Measurements from ENCODE around the gene CACYBP.
A peak's percentile ranks its signal among the peaks of the same experiment; 100 is the strongest.

Gene CACYBP, protein sequence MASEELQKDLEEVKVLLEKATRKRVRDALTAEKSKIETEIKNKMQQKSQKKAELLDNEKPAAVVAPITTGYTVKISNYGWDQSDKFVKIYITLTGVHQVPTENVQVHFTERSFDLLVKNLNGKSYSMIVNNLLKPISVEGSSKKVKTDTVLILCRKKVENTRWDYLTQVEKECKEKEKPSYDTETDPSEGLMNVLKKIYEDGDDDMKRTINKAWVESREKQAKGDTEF

DNA sequence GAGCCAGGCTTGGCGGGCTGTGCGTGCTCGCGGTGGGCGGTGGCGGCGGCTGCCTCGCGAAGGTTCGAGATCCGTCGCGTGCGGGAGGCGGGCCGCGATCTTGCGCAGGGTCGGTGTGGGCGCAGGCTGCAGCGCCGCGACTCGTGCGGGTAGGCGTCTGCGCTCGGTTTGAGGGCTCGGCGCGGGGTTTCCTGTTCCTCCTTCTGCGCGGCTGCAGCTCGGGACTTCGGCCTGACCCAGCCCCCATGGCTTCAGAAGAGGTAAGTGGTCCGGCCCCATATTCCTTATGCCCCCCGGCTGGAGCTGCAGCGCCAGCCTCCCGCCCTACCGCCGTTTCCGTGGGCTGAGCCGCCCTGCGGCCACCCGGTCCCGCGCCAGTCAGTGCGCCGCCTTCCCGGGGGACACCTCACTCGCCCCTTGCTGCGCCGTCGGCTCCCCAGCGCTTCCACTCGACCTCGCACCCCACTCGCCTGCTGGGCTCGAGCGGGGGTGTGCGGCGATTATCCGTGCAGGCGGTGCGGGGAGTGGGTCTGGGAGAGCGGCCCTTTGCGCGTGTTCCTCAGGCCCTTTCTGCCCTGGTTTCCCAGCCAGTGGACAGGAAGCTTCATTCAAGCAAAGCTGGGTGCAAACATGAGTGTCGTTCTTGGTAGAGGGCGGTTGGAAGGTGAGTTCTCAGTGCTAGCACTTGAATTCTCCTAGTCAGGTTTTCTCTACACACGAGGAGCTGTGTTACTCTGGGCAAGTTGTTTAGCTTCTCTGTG is at the start of gene CACYBP:
CACYBP (plus strand) TSS at position 12 of the 761 bp plus-strand sequence; CDS start at position 246, 234 bp downstream.
- H3K27ac Mint-ChIP-seq (ENCODE audit: low read depth), result no peak within 1 kb of the TSS
- H3K4me1 Mint-ChIP-seq, result peaks cover 43% of the 10 kb centered on the region
- no peak within 1 kb of the TSS for H3K4me3 Mint-ChIP-seq
- no peaks in the 10 kb centered on the region for H3K9me3 Mint-ChIP-seq
- peaks cover 12% of the 10 kb centered on the region for H3K36me3 Mint-ChIP-seq (ENCODE audit: insufficient read depth)
- DNase-seq (ENCODE audit: low spot score in 2 of 2) (peak in 1 of 2 donors; percentile 33), ATAC-seq (replicated peaks; ENCODE audit: extremely low read depth, poor library complexity, severe bottlenecking) (peak; percentile 3)
- H3K27me3 Mint-ChIP-seq, result no peaks in the 10 kb centered on the region

DNA sequence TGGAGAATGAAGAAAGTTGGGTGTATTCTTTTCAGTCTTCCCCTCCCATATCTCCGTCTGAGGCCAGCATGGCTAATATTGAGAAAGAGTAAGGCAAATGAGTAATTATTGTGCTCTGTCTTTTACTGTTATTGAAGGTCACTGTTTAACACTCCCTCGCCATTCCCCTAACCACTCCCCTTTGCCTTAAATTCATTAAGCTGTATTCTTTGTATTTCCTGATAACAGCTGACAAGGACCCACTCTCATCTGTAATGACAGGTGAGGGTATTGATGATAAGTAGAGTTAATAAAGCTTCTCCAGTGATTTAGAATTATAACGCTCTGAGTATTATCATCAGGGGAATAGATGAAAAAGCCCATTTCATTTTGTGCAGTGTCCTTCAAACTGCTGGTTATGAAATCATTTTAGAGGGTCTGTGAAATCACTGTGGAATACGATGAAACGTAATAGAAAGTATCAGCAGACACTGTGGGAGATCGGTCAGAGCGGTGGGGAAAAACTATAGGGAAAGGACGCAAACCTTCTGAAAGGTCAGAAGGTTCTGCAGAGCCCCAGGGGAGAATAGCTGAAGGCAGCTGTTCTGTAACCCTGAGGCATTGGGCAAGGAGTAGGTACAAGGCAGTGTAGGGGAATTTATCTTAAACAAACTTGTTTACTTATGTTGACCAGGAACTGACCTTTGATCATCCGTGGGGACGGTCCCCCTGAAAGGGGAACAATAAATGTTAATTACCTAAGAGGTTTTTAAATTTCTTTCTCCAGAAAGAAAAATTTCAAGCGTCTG is 46.3 kb upstream of the CACYBP start:
- Mint-ChIP-seq H3K4me1 (peaks cover 32% of the 10 kb centered on the region), H3K27ac (ENCODE audit: low read depth) (no peak overlapping the region), H3K27me3 (no peaks in the 10 kb centered on the region), H3K9me3 (no peaks in the 10 kb centered on the region), H3K4me3 (no peak overlapping the region), H3K36me3 (ENCODE audit: insufficient read depth) (peaks cover 9% of the 10 kb centered on the region)
- no peak for ATAC-seq (replicated peaks; ENCODE audit: extremely low read depth, poor library complexity, severe bottlenecking)
- no peak for DNase-seq (ENCODE audit: low spot score in 2 of 2)

DNA sequence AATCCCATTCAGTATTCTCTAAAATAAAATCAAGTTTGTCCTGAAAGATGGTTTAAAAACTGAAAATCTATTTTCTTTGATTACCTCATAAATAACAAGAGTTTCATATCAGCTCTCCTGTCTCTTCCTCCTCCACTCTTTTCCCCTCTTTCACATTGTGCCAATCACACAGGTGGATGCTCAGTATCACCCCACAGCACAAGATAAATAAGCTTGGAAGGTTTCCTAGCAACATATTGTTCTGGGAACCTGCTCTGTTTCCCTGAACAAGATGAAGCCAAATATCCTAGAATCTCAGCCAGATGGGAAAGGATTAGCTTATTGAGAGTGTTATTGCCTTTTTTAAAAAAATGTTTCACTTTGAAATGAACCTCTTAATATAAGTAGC is 45.7 kb upstream of the CACYBP start:
- Mint-ChIP-seq H3K27me3 (no peaks in the 10 kb centered on the region), H3K9me3 (no peaks in the 10 kb centered on the region), H3K4me3 (no peak overlapping the region), H3K36me3 (ENCODE audit: insufficient read depth) (peaks cover 8% of the 10 kb centered on the region), H3K27ac (ENCODE audit: low read depth) (no peak overlapping the region), H3K4me1 (peaks cover 33% of the 10 kb centered on the region)
- DNase-seq (ENCODE audit: low spot score in 2 of 2) (no peak), ATAC-seq (replicated peaks; ENCODE audit: extremely low read depth, poor library complexity, severe bottlenecking) (no peak)

DNA sequence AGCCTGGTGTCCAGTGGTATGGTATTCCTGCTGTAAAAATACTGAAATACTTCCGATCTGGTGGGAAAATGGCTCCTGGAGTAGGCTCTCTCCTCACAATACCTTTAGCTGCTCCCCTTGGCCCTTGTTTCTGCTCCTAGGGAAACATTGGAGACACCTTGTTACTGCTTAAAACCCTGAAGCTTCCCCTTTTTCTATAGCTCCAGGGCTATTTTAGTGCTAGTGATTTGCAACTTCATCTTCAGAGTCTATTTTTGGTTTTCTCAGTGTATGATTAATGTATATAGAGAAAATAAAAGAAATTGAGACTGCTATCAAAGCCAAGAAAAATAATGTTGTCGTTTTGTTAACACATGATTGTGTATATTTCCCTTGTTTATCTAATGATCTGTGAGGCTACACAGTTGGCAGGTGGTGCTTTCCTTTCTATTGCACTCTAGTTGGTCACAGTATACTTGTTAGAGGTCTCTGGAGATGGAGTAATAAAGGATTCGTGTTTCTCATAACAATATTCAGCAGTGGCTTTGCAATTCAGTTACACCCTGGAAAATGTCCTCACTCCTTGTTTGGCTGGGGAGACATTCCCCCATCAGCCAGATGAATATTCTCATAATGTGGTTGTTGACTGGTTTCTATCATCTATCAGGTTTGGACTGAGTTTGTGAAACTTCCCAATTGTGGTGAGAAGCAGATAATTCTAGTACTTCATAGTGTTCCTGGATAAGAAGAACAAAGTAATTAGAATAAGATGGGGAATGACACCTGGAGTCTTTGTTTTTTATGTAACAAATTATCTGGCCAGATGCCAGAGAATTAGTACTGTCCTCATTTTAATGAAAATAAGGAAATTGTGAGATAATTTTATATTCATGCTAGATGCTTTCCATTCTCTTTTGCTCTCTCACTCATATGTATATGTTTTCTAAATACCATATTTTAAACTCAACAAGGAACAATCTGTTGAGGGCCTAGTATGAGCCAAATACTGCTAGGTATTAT is 44.8 kb upstream of the CACYBP start:
- Mint-ChIP-seq H3K9me3 (no peaks in the 10 kb centered on the region), H3K27ac (ENCODE audit: low read depth) (no peak overlapping the region), H3K4me1 (peaks cover 33% of the 10 kb centered on the region), H3K27me3 (no peaks in the 10 kb centered on the region), H3K36me3 (ENCODE audit: insufficient read depth) (peaks cover 8% of the 10 kb centered on the region), H3K4me3 (no peak overlapping the region)
- DNase-seq (ENCODE audit: low spot score in 2 of 2) (no peak), ATAC-seq (replicated peaks; ENCODE audit: extremely low read depth, poor library complexity, severe bottlenecking) (no peak)

DNA sequence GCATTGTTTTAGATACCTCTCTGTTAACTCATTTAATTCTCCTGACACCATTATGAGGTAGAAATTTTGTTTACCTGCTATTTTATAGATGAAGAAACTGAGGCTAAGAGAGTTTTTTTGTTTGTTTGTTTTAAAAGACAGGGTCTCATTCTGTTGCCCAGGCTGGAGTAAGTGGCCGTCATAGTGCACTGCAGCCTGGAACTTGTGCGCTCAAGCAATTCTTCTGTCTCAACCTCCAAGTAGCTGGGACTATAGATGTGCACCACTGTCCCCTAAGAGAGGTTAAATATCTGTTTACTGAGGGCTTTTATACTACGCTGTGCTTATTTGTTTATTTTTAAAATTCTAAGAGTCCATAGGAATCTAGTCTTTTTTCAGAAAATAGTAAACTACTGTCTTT is 43.7 kb upstream of the CACYBP start:
- Mint-ChIP-seq H3K4me1 (peaks cover 29% of the 10 kb centered on the region), H3K4me3 (no peak overlapping the region), H3K27me3 (no peaks in the 10 kb centered on the region), H3K27ac (ENCODE audit: low read depth) (no peak overlapping the region), H3K36me3 (ENCODE audit: insufficient read depth) (peaks cover 8% of the 10 kb centered on the region), H3K9me3 (no peaks in the 10 kb centered on the region)
- ATAC-seq (replicated peaks; ENCODE audit: extremely low read depth, poor library complexity, severe bottlenecking), result no peak
- no peak for DNase-seq (ENCODE audit: low spot score in 2 of 2)

DNA sequence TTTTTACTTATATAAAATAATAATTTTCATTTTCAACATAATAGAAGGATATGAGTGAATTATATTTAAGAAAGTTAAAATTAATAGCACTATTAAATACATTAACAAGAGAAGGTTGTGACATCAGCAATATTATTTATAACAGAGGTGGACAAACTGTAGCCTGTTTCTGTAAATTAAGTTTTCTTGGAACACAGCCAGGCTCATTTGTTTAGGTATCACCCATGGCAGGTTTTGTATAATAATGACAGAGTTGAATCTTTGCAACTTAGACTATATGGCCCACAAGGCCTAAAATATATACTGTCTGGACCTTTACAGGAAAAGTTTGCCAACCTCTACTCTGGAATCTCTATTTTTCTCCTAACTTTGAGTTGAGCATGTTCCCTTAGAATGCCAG is 42.8 kb upstream of the CACYBP start:
- Mint-ChIP-seq H3K27me3 (no peaks in the 10 kb centered on the region), H3K4me1 (peaks cover 23% of the 10 kb centered on the region), H3K9me3 (no peaks in the 10 kb centered on the region), H3K27ac (ENCODE audit: low read depth) (peak overlapping the region; percentile 81), H3K36me3 (ENCODE audit: insufficient read depth) (peaks cover 8% of the 10 kb centered on the region), H3K4me3 (no peak overlapping the region)
- ATAC-seq (replicated peaks; ENCODE audit: extremely low read depth, poor library complexity, severe bottlenecking), result no peak
- DNase-seq (ENCODE audit: low spot score in 2 of 2), result no peak

DNA sequence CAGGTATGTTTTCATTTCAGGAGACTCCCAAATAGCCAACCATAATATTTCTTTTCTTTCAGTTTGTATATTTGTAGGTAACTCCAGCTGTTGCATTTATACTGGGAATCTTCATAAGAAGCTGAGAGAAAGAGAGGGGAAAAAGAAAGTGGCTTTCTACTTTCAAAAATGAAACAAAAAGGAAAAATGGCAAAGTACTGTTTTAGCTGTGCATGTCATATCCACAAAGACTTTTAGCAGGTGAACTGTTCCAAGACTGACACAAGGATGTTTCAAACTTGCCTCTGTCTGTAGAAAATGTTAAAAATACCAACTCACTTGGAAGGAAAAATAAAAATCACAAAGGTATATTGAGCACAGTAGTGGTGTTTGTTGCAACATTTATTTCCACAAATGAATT is 41.9 kb upstream of the CACYBP start:
- no peak for DNase-seq (ENCODE audit: low spot score in 2 of 2)
- no peaks in the 10 kb centered on the region for H3K9me3 Mint-ChIP-seq
- H3K27ac Mint-ChIP-seq (ENCODE audit: low read depth), result peak overlapping the region; percentile 81
- ATAC-seq (replicated peaks; ENCODE audit: extremely low read depth, poor library complexity, severe bottlenecking), result no peak
- H3K27me3 Mint-ChIP-seq, result no peaks in the 10 kb centered on the region
- H3K4me1 Mint-ChIP-seq, result peaks cover 23% of the 10 kb centered on the region
- H3K36me3 Mint-ChIP-seq (ENCODE audit: insufficient read depth), result peaks cover 8% of the 10 kb centered on the region
- H3K4me3 Mint-ChIP-seq, result no peak overlapping the region

DNA sequence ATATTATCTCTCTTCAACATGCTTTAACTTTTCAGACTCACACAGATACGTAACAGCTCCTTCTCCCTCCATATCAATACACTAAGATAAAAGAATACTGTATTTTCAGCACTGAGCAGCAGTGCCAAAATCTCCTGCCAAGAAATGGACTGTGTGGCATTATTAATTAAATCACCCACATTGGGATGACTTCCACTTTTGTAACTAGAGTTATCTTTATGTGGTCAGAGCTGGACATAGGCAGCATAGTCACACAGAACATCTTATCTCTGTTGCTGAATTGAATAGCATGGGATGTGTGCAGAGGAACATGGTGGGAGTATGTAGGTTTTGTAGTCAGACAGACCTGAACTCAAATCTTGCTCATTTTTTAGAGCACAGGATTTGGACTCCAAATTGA is 41.4 kb upstream of the CACYBP start:
- Mint-ChIP-seq H3K36me3 (ENCODE audit: insufficient read depth) (peaks cover 8% of the 10 kb centered on the region), H3K4me1 (peaks cover 24% of the 10 kb centered on the region), H3K27ac (ENCODE audit: low read depth) (peak overlapping the region; percentile 81), H3K9me3 (no peaks in the 10 kb centered on the region), H3K4me3 (no peak overlapping the region), H3K27me3 (no peaks in the 10 kb centered on the region)
- DNase-seq (ENCODE audit: low spot score in 2 of 2) (no peak), ATAC-seq (replicated peaks; ENCODE audit: extremely low read depth, poor library complexity, severe bottlenecking) (no peak)

DNA sequence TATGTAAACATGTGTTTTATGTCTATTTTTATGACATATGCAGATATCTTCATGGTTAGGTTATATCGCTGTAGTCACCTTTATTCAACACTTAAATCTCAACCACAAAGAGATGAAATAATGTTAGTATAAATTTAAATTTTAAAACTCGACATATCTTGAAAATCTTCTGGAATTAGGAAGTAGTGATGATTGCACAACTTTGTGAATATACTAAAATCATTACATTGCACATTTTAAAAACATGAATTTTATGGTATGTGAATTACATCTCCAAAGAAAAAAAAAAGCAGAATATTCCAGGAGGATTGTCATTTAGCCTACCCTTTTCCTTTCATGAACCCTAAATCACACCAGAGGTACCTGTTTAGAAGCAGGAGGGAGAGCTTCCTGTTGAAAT is 39.4 kb upstream of the CACYBP start:
- H3K27ac Mint-ChIP-seq (ENCODE audit: low read depth), result no peak overlapping the region

DNA sequence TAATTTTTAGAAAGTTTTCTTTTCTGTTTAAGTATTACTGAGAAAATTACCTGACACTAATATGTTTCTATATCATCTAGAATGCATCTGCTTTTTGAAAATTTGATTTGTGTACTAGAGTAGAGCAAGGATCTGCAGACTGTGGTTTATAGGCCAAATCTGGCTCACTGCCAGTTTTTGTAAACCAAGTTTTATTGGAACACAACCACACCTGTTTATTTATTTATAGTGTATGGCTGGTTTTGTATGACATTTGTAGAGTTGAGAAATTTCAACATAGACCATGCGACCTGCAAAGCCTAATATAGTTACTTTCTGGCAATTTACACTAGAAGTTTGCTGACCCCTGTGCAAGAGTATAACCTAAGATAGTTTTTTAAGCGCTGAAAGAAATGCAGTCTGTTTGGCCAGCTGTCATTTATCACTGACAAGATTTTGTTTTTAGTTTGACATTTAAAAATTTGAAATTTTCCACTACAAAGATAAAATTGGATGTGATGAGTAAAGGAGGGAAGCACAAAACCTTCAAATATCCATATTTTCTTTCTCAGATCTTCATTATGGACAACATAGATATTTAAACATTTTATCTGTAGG is 36.1 kb upstream of the CACYBP start:
- H3K36me3 Mint-ChIP-seq (ENCODE audit: insufficient read depth), result peaks cover 23% of the 10 kb centered on the region
- ATAC-seq (replicated peaks; ENCODE audit: extremely low read depth, poor library complexity, severe bottlenecking) (no peak), DNase-seq (ENCODE audit: low spot score in 2 of 2) (no peak)
- peaks cover 45% of the 10 kb centered on the region for H3K4me1 Mint-ChIP-seq
- no peaks in the 10 kb centered on the region for H3K27me3 Mint-ChIP-seq
- H3K9me3 Mint-ChIP-seq, result no peaks in the 10 kb centered on the region
- peak overlapping the region; percentile 92 for H3K27ac Mint-ChIP-seq (ENCODE audit: low read depth)
- no peak overlapping the region for H3K4me3 Mint-ChIP-seq

More for the DNA sequence above, 39.4 kb upstream of the CACYBP start:
- Mint-ChIP-seq H3K27me3 (no peaks in the 10 kb centered on the region), H3K36me3 (ENCODE audit: insufficient read depth) (peaks cover 13% of the 10 kb centered on the region), H3K4me1 (peaks cover 34% of the 10 kb centered on the region), H3K9me3 (no peaks in the 10 kb centered on the region), H3K4me3 (no peak overlapping the region)
- no peak for DNase-seq (ENCODE audit: low spot score in 2 of 2)
- no peak for ATAC-seq (replicated peaks; ENCODE audit: extremely low read depth, poor library complexity, severe bottlenecking)

DNA sequence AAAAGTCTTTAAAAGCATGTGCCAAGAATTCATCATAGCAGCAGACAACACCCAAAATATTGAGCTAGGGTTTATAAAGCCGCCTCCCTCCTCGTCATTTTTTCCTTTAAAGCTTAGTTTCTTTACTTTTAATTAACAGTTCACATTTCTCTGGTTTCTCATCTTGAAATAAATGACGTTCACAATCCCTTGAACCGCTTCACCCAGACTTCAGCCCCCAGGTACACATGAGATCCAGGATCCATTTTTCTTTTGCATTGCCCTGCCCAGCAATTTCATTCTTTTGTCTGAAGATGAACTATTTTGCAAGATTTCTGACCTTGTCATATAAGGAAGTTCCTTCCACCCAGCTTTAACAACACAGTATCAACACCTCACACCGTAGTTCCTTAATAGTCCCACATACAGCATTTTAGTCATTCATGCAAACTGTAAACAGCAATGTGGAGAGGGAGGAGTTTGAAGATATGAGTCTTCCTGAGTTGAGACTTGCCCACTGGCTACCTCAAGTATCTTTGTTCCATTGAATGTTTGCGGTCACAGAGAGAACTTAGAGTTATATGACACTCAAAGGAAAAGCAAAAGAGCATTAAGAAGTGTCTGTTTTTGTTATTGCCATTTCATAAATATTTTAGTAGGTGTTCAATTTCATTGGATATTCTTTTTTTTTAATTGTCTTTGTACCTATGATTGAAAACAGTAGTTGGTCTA is 35.3 kb upstream of the CACYBP start:
- Mint-ChIP-seq H3K4me1 (peaks cover 53% of the 10 kb centered on the region), H3K27me3 (no peaks in the 10 kb centered on the region), H3K27ac (ENCODE audit: low read depth) (peak overlapping the region; percentile 92), H3K4me3 (peak overlapping the region; percentile 65), H3K9me3 (no peaks in the 10 kb centered on the region), H3K36me3 (ENCODE audit: insufficient read depth) (peaks cover 31% of the 10 kb centered on the region)
- peak in 1 of 2 donors; percentile 14 for DNase-seq (ENCODE audit: low spot score in 2 of 2)
- peak; percentile 52 for ATAC-seq (replicated peaks; ENCODE audit: extremely low read depth, poor library complexity, severe bottlenecking)
